ENCODE measurements around the gene UQCC2. TPM values are rescaled to one million over a fixed set of nuclear protein-coding genes. Genes with fewer than 3 reads are reported as not detected.

UQCC2 gene
- total RNA-seq, 1 experiment from 2014 or later, result 71.2 TPM

DNA sequence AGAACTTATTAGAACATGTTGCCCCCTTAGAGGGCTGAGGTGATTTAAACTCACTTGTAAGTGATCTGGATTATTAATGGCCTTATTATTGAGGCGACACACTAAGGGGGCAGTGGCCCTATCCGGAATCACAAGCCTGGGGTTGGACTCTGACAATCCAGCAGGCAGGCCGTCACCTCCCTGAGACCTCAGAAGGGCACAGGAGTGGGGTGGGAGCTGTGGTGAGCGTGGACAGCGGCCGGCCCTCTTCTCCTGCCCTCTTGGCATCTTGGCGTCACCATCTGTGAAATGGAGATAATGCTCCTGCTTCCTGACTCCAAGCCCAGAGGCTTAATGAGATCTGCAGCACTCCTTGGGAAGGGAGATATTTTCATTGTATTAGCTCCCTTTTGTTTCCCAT is 15.6 kb upstream of the UQCC2 start:
- H3K9me3 ChIP-seq (ENCODE audit: insufficient read depth, low read depth), result no peaks in the 10 kb centered on the region
- no peak overlapping the region for H3K27ac ChIP-seq
- ChIA-PET POLR2A (ENCODE audit: unreplicated experiment) (no interaction called here), CTCF (no interaction called here)
- H3K36me3 ChIP-seq (ENCODE audit: low read depth), result no peaks in the 10 kb centered on the region
- peaks cover 17% of the 10 kb centered on the region for H3F3A ChIP-seq (ENCODE audit: insufficient read depth, low read depth)
- no peaks in the 10 kb centered on the region for H4K20me1 ChIP-seq (ENCODE audit: insufficient read depth)
- no peak for TF ChIP-seq EZH2 (IDR thresholded peaks at IDR 0.05; ENCODE audit: low read depth)
- TF ChIP-seq, protein P1, sequence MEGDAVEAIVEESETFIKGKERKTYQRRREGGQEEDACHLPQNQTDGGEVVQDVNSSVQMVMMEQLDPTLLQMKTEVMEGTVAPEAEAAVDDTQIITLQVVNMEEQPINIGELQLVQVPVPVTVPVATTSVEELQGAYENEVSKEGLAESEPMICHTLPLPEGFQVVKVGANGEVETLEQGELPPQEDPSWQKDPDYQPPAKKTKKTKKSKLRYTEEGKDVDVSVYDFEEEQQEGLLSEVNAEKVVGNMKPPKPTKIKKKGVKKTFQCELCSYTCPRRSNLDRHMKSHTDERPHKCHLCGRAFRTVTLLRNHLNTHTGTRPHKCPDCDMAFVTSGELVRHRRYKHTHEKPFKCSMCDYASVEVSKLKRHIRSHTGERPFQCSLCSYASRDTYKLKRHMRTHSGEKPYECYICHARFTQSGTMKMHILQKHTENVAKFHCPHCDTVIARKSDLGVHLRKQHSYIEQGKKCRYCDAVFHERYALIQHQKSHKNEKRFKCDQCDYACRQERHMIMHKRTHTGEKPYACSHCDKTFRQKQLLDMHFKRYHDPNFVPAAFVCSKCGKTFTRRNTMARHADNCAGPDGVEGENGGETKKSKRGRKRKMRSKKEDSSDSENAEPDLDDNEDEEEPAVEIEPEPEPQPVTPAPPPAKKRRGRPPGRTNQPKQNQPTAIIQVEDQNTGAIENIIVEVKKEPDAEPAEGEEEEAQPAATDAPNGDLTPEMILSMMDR (conservative IDR thresholded peaks at IDR 0.05), result no peak
- peaks cover 24% of the 10 kb centered on the region for H3K4me1 ChIP-seq (replicated peaks; ENCODE audit: insufficient read depth)
- H3K9me2 ChIP-seq (ENCODE audit: insufficient read depth), result no peaks in the 10 kb centered on the region
- no peak for DNase-seq
- no peak overlapping the region for H3K4me3 ChIP-seq
- no peaks in the 10 kb centered on the region for H3K79me2 ChIP-seq (ENCODE audit: low read depth)
- no peak overlapping the region for H3K4me2 ChIP-seq
- intact Hi-C loops (cut with micrococcal nuclease; ENCODE audit: unreplicated experiment), result no loop called here
- no peak overlapping the region for H2AFZ ChIP-seq
- no TSS peak for BruUV-seq (replicated peaks)
- H3K27me3 ChIP-seq (ENCODE audit: insufficient read depth, low read depth), result no peaks in the 10 kb centered on the region

DNA sequence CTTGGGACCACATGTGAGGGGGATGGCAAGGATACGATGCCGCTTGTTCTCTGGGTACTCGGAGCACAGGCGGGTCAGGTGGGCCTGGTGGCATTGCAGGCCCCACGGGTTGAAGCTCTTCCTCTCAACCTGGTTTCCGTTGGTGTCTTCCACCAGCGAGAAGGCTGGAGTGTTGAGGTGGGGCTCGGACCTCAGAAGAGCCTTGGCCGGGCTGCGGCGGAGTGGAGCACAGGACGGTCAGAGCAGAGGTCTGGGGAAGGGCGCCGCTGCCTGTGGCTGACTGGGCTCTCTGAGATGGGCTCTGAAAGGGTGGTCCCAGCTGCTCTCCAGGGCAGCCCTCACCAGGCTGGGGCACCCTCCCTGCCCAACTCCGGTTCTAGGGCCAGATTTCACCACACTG is 15.2 kb upstream of the UQCC2 start:
- POLR2A ChIA-PET (ENCODE audit: unreplicated experiment), result no interaction called here
- Histone ChIP-seq H3K4me3 (no peak overlapping the region), H3K9me3 (ENCODE audit: insufficient read depth, low read depth) (no peaks in the 10 kb centered on the region), H3K9me2 (ENCODE audit: insufficient read depth) (no peaks in the 10 kb centered on the region), H3K79me2 (ENCODE audit: low read depth) (no peaks in the 10 kb centered on the region), H3F3A (ENCODE audit: insufficient read depth, low read depth) (peaks cover 15% of the 10 kb centered on the region), H3K4me1 (replicated peaks; ENCODE audit: insufficient read depth) (peaks cover 24% of the 10 kb centered on the region), H3K27me3 (ENCODE audit: insufficient read depth, low read depth) (no peaks in the 10 kb centered on the region), H3K4me2 (no peak overlapping the region), H3K36me3 (ENCODE audit: low read depth) (no peaks in the 10 kb centered on the region), H3K27ac (no peak overlapping the region), H4K20me1 (ENCODE audit: insufficient read depth) (no peaks in the 10 kb centered on the region), H2AFZ (no peak overlapping the region)
- intact Hi-C loops (cut with micrococcal nuclease; ENCODE audit: unreplicated experiment), result no loop called here
- no TSS peak for BruUV-seq (replicated peaks)
- CTCF ChIA-PET, result no interaction called here
- TF ChIP-seq, protein P1 (conservative IDR thresholded peaks at IDR 0.05), result no peak
- TF ChIP-seq EZH2 (IDR thresholded peaks at IDR 0.05; ENCODE audit: low read depth), result no peak
- DNase-seq, result no peak

DNA sequence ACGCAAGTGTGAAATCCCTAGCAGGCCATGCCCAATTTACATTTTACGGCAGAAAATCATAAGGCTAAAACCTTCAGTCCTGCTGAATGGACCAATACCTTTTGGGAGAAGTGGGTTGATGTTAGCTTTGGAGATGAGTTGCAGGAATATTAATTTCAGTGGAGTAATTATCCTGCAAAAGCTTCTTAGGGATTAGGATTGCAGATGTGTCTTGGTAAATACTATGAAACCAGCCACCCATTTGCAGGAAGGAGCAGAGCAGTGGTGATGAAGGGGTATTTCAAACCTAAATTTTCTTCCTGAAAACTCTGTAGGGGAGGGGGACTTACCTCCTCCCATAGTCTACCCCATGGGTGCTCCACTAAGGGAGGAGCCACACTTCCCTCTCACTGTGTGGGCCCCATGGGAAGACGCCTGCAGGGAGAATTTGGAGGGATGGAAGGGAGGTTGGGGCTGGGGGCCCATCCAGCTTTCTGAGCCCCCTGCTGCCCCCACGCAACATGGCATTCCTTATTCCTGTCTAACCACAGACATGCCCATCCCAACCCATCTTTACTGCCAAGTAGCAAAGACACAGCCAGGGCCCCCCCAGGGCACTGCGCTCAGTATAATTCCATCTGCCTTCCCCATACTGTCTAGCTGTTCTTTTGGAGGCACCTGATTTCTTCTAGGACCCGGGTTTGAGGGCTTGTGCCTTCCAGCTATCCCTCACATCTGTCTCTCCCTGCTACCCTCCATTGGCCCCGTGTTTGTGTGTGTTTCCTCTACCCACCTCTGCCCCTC is 14.6 kb upstream of the UQCC2 start:
- Histone ChIP-seq H3K9me3 (ENCODE audit: insufficient read depth, low read depth) (no peaks in the 10 kb centered on the region), H3K27ac (no peak overlapping the region), H3K79me2 (ENCODE audit: low read depth) (no peaks in the 10 kb centered on the region), H3K4me1 (replicated peaks; ENCODE audit: insufficient read depth) (peaks cover 24% of the 10 kb centered on the region), H3K9me2 (ENCODE audit: insufficient read depth) (no peaks in the 10 kb centered on the region), H4K20me1 (ENCODE audit: insufficient read depth) (no peaks in the 10 kb centered on the region), H3K4me3 (no peak overlapping the region), H3K27me3 (ENCODE audit: insufficient read depth, low read depth) (no peaks in the 10 kb centered on the region), H3K4me2 (no peak overlapping the region), H3K36me3 (ENCODE audit: low read depth) (no peaks in the 10 kb centered on the region), H3F3A (ENCODE audit: insufficient read depth, low read depth) (peaks cover 12% of the 10 kb centered on the region; the same call in 1 of the 2 replicates), H2AFZ (no peak overlapping the region)
- intact Hi-C loops (cut with micrococcal nuclease; ENCODE audit: unreplicated experiment), result no loop called here
- BruUV-seq (replicated peaks), result no TSS peak
- TF ChIP-seq EZH2 (IDR thresholded peaks at IDR 0.05; ENCODE audit: low read depth), result no peak
- TF ChIP-seq, protein P1 (conservative IDR thresholded peaks at IDR 0.05), result no peak
- ChIA-PET POLR2A (ENCODE audit: unreplicated experiment) (interaction anchor here (0.7 kb wide), 1 partner anchor 18 kb away, joined by 10 read pairs; no protein-coding TSS in a partner anchor), CTCF (no interaction called here)
- no peak for DNase-seq

All from PC-9 (cell line).